D721Med (cell line): ENCODE data around the gene CHCHD6.

Source experiments
- DNase-seq: peaks from one replicate; pipeline ENCODE4 v3.0.0; 2011; ENCODE audit warnings: low spot score; ENCODE audit not compliant: insufficient read length
- FAIRE-seq: peaks from 2 replicates; lab custom pipeline; 2011; peaks lifted over from hg19 to GRCh38; lab: Jason Lieb, UNC
- CTCF ChIP-seq: IDR thresholded peaks from 2 replicates; pipeline ENCODE4 v1.5.1; 2012; ENCODE audit warnings: mild to moderate bottlenecking, control low read depth; ENCODE audit not compliant: insufficient read depth; ENCODE audit errors: missing control alignments

Gene CHCHD6

GRCh38 chr3:126680667-126681055 is 23.4 kb upstream of the CHCHD6 start:
- no peak for FAIRE-seq

GRCh38 chr3:126682009-126682408 is 22.0 kb upstream of the CHCHD6 start:
- no peak for TF ChIP-seq CTCF
- no peak for FAIRE-seq
- no peak for DNase-seq

More at GRCh38 chr3:126680667-126681055, 23.4 kb upstream of the CHCHD6 start:
- DNase-seq: no peak
- no peak for TF ChIP-seq CTCF

GRCh38 chr3:126683069-126683468 is 21.0 kb upstream of the CHCHD6 start:
- no peak for DNase-seq
- FAIRE-seq: no peak
- TF ChIP-seq CTCF: no peak

- FAIRE-seq (no peak), DNase-seq (no peak)
- no peak for TF ChIP-seq CTCF
These were observed 19.8 kb upstream of the CHCHD6 start for GRCh38 chr3:126684218-126684751.

- FAIRE-seq: no peak
These were observed 19.0 kb upstream of the CHCHD6 start for GRCh38 chr3:126685021-126685420.

GRCh38 chr3:126685493-126685892 is 18.5 kb upstream of the CHCHD6 start:
- no peak for FAIRE-seq
- DNase-seq: no peak

More at GRCh38 chr3:126685021-126685420, 19.0 kb upstream of the CHCHD6 start:
- no peak for DNase-seq
- TF ChIP-seq CTCF: no peak

GRCh38 chr3:126691765-126692164 is 12.3 kb upstream of the CHCHD6 start:
- no peak for TF ChIP-seq CTCF
- DNase-seq (no peak), FAIRE-seq (no peak)

More at GRCh38 chr3:126685493-126685892, 18.5 kb upstream of the CHCHD6 start:
- TF ChIP-seq CTCF: no peak
